Activated CD8-positive, alpha-beta T cell treated with anti-CD3 and anti-CD28 coated beads for 36 hours (primary cell): ENCODE measurements around the gene CTTN. TPM values are rescaled to one million over a fixed set of nuclear protein-coding genes. Genes with fewer than 3 reads are reported as not detected.

Experiments used
- ATAC-seq: fragments of 200-7000 bp; cut with Tn5 transposase; one replicate; pipeline ENCODE4 v1.10.0; 2021; ENCODE audit warnings: mild to moderate bottlenecking, moderate library complexity
- CTCF ChIA-PET: fragments of 350-600 bp; sonication (Branson Sonifier 250); formaldehyde crosslinking; loops from one replicate; lab custom pipeline; 2021; ENCODE audit warnings: antibody characterized with exemption; lab: Charles Lee
- POLR2A ChIA-PET: fragments of 350-600 bp; sonication (Branson Sonifier 250); formaldehyde crosslinking; loops from one replicate; lab custom pipeline; 2021; ENCODE audit warnings: antibody characterized with exemption; lab: Charles Lee
- DNase-seq: peaks from one replicate; pipeline ENCODE4 v3.0.0-alpha.2; 2020
- H3K27ac Mint-ChIP-seq: one replicate; pipeline ENCODE4 v1.8.0; 2021; ENCODE audit warnings: mild to moderate bottlenecking, mixed read lengths
- H3K27me3 Mint-ChIP-seq: one replicate; pipeline ENCODE4 v1.8.0; 2021; ENCODE audit warnings: mixed read lengths
- H3K36me3 Mint-ChIP-seq: one replicate; pipeline ENCODE4 v1.8.0; 2021; ENCODE audit warnings: low read depth, mixed read lengths
- H3K4me1 Mint-ChIP-seq: one replicate; pipeline ENCODE4 v1.8.0; 2021; ENCODE audit warnings: low read depth, mixed read lengths
- H3K4me3 Mint-ChIP-seq: one replicate; pipeline ENCODE4 v1.8.0; 2021; ENCODE audit warnings: mild to moderate bottlenecking, moderate library complexity, mixed read lengths
- H3K9me3 Mint-ChIP-seq: one replicate; pipeline ENCODE4 v1.8.0; 2021; ENCODE audit warnings: mixed read lengths
- intact Hi-C: fragments of 100-400 bp; cut with micrococcal nuclease; formaldehyde crosslinking; loops from one replicate; pipeline ENCODE4 v1.10.0; 2022
- total RNA-seq, 2 experiments: library from RNA; stranded (reverse); gene quantifications; one replicate each; pipeline ENCODE4 v1.2.3, GENCODE V29; 2021
- TF ChIP-seq, protein P1 (sequence below): fragments of 200-600 bp; IDR thresholded peaks from one replicate; pipeline ENCODE4 v1.8.0; 2022; ENCODE audit warnings: antibody characterized with exemption, mild to moderate bottlenecking

Gene CTTN
- total RNA-seq, 2 experiments from 2014 or later = 8.6 to 9.9 TPM

DNA sequence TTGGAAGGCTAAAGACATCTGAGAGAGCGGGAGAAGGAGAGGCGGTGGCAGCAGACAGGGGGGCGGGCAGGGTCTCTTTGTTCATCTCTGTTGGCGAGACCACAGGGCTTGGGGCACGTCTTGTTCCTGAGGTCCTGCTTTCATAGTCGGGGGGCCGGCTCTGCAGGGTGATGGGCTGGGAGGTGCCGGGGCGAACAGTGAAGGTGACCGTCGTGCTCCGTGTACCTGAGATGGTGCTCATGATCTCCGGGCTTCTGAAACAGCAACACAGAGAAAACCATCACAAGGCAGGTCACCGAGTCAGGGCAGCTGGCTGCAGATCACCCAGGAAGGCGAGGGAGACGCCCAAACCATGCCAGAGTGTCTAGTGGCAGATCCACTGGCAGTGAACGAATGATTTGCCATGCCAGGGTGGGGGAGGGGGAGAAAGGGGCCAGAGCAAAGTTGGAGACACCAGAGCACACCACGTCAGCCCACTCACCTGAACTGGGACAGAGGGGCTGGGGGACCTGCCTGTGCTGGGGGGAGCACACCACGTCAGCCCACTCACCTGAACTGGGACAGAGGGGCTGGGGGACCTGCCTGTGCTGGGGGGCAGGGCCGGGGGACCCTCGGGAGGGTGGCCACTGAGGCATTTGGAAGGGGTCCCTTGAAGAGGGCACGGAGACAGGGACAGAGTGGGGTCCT lies 75.0 kb downstream of the CTTN start:
- DNase-seq = no peak
- Mint-ChIP-seq H3K27me3 (no peaks in the 10 kb centered on the region), H3K36me3 (no peaks in the 10 kb centered on the region), H3K4me3 (no peak overlapping the region), H3K27ac (no peak overlapping the region), H3K9me3 (no peaks in the 10 kb centered on the region), H3K4me1 (no peaks in the 10 kb centered on the region)
- intact Hi-C loops = no loop called here
- CTCF ChIA-PET = no interaction called here
- no peak for ATAC-seq
- POLR2A ChIA-PET = no interaction called here
- TF ChIP-seq, protein P1, sequence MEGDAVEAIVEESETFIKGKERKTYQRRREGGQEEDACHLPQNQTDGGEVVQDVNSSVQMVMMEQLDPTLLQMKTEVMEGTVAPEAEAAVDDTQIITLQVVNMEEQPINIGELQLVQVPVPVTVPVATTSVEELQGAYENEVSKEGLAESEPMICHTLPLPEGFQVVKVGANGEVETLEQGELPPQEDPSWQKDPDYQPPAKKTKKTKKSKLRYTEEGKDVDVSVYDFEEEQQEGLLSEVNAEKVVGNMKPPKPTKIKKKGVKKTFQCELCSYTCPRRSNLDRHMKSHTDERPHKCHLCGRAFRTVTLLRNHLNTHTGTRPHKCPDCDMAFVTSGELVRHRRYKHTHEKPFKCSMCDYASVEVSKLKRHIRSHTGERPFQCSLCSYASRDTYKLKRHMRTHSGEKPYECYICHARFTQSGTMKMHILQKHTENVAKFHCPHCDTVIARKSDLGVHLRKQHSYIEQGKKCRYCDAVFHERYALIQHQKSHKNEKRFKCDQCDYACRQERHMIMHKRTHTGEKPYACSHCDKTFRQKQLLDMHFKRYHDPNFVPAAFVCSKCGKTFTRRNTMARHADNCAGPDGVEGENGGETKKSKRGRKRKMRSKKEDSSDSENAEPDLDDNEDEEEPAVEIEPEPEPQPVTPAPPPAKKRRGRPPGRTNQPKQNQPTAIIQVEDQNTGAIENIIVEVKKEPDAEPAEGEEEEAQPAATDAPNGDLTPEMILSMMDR = no peak

DNA sequence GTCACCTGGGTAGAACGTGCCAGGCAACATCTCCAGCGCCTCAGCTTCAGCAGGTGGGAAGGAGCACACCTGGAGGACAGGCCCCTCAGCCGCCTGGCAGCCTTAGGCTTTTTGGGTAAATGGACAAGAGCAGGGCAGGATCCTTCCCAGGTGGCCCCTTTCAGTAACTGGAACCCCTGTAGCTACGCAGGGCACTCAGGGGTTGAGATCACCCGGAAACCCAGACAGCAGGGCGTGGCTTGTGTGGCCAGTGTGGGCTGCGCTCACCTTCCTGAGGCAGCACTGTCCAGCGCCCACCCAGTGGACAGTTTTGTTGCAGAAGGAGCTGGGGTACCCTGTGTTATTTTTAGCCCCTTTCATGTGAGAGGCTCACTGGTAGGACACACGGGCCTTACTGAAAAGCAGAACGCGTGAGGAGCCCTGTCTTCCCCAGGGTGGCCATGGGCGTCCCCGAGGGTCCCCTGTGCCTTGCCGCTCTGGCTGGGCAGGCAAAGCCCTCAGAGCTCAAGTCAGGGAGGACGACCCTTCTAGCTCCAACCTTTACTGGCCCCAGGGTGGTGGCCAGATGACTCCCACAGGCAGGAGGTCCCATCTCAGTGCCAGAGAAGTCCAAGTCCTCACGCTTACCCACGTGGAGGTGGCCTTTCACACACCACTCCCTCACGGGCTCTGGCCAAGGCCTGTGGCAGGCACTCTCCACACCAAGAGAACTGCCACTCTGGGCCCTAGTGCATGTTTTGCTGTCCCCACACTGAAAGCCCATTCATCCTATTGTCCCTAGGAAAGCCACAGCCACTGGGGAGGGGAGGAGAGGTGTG lies 75.8 kb downstream of the CTTN start:
- Mint-ChIP-seq H3K4me3 (no peak overlapping the region), H3K27ac (no peak overlapping the region), H3K36me3 (no peaks in the 10 kb centered on the region), H3K4me1 (no peaks in the 10 kb centered on the region), H3K27me3 (no peaks in the 10 kb centered on the region), H3K9me3 (no peaks in the 10 kb centered on the region)
- ChIA-PET CTCF (no interaction called here), POLR2A (no interaction called here)
- DNase-seq (no peak), ATAC-seq (no peak)
- intact Hi-C loops = no loop called here
- TF ChIP-seq, protein P1 = no peak

DNA sequence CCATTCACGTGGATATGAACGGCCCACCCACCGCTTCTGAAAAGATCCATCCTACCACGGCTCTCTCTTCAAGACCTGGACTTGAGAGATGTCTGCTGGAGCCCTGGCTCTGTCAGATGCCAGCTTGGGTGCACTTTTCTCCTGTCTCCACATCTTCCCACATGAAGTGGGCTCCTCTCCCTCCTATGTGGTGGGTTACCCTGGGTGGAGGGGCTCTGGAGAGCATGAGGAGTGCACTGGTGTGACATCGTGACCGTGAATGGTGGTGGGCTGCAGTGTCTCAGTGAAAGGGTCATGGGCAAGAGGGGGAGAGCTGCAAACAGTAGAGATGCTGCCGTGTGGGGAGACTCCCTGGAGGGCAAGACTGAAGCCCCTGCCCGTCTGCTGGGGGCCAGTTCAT lies 76.4 kb downstream of the CTTN start:
- ChIA-PET CTCF (no interaction called here), POLR2A (no interaction called here)
- H3K27ac Mint-ChIP-seq = no peak overlapping the region
- intact Hi-C loops = no loop called here
- TF ChIP-seq, protein P1 = no peak
- no peak for ATAC-seq
- H3K9me3 Mint-ChIP-seq = no peaks in the 10 kb centered on the region
- H3K4me3 Mint-ChIP-seq = no peak overlapping the region
- H3K27me3 Mint-ChIP-seq = no peaks in the 10 kb centered on the region
- no peaks in the 10 kb centered on the region for H3K4me1 Mint-ChIP-seq
- no peak for DNase-seq
- no peaks in the 10 kb centered on the region for H3K36me3 Mint-ChIP-seq

DNA sequence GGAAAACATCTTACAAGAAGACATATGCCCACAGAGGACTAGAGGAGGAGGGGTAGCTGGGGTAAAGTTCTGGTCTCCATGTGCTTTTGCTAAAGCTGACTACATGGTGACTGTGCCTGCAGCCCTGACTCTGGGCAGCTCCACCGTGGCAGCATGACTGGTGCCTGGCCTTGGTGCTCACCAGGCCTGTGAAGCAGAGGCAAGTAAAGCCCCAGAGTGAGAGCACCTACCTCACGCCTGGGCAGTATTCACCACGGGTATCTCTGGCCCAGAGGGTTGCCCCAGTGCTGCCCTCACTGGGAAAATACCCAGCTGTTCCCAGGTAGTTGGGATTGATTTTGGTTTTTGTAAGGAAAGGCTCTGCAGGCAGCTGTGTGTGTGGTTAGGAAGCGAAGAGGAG lies 78.3 kb downstream of the CTTN start:
- CTCF ChIA-PET = interaction anchor here (0.8 kb wide), 1 partner anchor 9 kb away, joined by 4 read pairs; no protein-coding TSS in a partner anchor
- no peaks in the 10 kb centered on the region for H3K27me3 Mint-ChIP-seq
- no peak overlapping the region for H3K4me3 Mint-ChIP-seq
- no peak overlapping the region for H3K27ac Mint-ChIP-seq
- no peaks in the 10 kb centered on the region for H3K4me1 Mint-ChIP-seq
- intact Hi-C loops = no loop called here
- H3K36me3 Mint-ChIP-seq = no peaks in the 10 kb centered on the region
- TF ChIP-seq, protein P1 = no peak
- ATAC-seq (no peak), DNase-seq (no peak)
- no peaks in the 10 kb centered on the region for H3K9me3 Mint-ChIP-seq
- POLR2A ChIA-PET = no interaction called here

DNA sequence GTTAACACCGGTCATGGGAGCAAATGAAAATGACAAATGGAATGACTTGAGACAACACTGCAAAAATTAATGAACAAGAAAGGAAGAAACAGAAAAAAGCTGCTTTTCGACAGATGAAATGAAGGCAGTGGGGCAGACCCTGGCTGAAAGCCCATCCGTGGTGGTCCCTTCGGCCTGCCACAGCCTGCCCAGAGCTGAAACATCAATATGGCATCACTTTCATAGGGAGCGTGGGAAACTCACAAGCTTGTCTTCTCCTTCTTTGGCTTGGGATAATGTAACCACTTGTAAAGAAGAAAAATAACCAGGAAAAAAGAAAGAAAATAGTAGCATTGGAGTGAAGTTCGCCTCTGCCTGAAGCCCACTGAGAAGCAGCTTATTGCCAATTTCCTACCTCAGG lies 78.8 kb downstream of the CTTN start:
- no peak for ATAC-seq
- ChIA-PET POLR2A (no interaction called here), CTCF (interaction anchor here (0.8 kb wide), 1 partner anchor 9 kb away, joined by 4 read pairs; no protein-coding TSS in a partner anchor)
- Mint-ChIP-seq H3K4me1 (no peaks in the 10 kb centered on the region), H3K9me3 (no peaks in the 10 kb centered on the region), H3K4me3 (no peak overlapping the region), H3K36me3 (no peaks in the 10 kb centered on the region), H3K27ac (no peak overlapping the region), H3K27me3 (no peaks in the 10 kb centered on the region)
- no peak for DNase-seq
- intact Hi-C loops = no loop called here
- TF ChIP-seq, protein P1 = no peak
